ENCODE data around the gene RNF157. TPM values are rescaled to one million over a fixed set of nuclear protein-coding genes. Genes with fewer than 3 reads are reported as not detected.

The RNF157 gene
- total RNA-seq, 1 experiment from 2014 or later = 11.2 TPM

GRCh38 chr17:76154936-76155845, 85.1 kb downstream of the RNF157 start (continued):
- TF ChIP-seq ZBTB21 (CRISPR knock-in tag; IDR thresholded peaks at IDR 0.05; ENCODE audit: borderline replicate concordance) (no peak), ZNF396 (CRISPR knock-in tag; IDR thresholded peaks at IDR 0.05; ENCODE audit: borderline replicate concordance) (no peak), GRHL2 (CRISPR knock-in tag; IDR thresholded peaks at IDR 0.05; ENCODE audit: insufficient replicate concordance, severe bottlenecking) (no peak), ZNF281 (CRISPR knock-in tag; IDR thresholded peaks at IDR 0.05) (no peak)

GRCh38 chr17:76154292-76154691, 86.0 kb downstream of the RNF157 start:
- ChIA-PET POLR2A (no interaction called here), CTCF (interaction anchor here (0.8 to 4.6 kb wide), 14 partner anchors 12 to 125 kb away, joined by 3 to 68 read pairs (median 6); partner anchors contain the start of genes EXOC7 and FOXJ1)
- no peaks in the 10 kb centered on the region for H3K27me3 Mint-ChIP-seq (ENCODE audit: low read depth)
- DNase-seq (ENCODE audit: low spot score) (no peak), ATAC-seq (no peak)
- no peaks in the 10 kb centered on the region for H3K36me3 Mint-ChIP-seq
- no peak overlapping the region for H3K4me3 Mint-ChIP-seq
- no peaks in the 10 kb centered on the region for H3K9me3 Mint-ChIP-seq
- no peak overlapping the region for H3K27ac Mint-ChIP-seq
- peaks cover 32% of the 10 kb centered on the region for H3K4me1 Mint-ChIP-seq
- TF ChIP-seq PRDM15 (CRISPR knock-in tag; IDR thresholded peaks at IDR 0.05) (no peak), AFF4 (CRISPR knock-in tag; IDR thresholded peaks at IDR 0.05; ENCODE audit: borderline replicate concordance) (no peak), CREB1 (CRISPR knock-in tag; IDR thresholded peaks at IDR 0.05) (no peak), KAT7 (CRISPR knock-in tag; IDR thresholded peaks at IDR 0.05; ENCODE audit: borderline replicate concordance) (no peak), AR (CRISPR knock-in tag; IDR thresholded peaks at IDR 0.05) (no peak), ZNF317 (CRISPR knock-in tag; IDR thresholded peaks at IDR 0.05; ENCODE audit: borderline replicate concordance, low read depth) (no peak), ERG (CRISPR knock-in tag; IDR thresholded peaks at IDR 0.05) (no peak), TCF7 (CRISPR knock-in tag; IDR thresholded peaks at IDR 0.05; ENCODE audit: low read depth) (no peak), PRRX2 (CRISPR knock-in tag; IDR thresholded peaks at IDR 0.05) (no peak)
